ENCODE data around the gene JMY.
"Not testable (repeated sequence)": the region's sequence is repeated elsewhere in the genome, so short reads cannot be mapped to it uniquely, and the experiment has no call there.

Gene JMY

DNA sequence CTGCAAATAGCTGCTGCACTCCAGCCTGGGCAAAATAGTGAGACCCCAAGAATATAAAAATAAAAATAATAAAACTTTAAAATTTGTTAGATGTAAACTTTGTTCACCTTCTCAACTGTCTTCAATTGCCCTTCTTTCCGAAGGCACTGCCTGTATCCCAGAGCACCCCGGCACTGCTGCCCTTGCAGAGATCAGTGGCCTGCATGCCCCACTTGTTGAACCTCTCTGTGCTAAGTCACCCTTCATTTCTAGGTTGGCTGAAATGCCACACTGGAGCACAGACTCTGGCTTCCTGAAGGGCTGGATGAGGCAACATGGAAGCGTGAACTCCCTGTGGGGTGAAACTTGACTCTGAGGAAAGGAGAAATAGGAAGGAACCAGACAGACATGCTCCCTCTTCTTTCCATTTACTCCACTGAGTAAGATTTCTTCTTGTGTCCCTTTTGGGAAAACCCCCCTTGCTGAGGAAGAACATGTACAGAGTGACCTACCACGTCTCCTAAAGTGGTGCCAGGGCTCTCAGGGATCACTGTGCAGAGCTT, 8.4 kb upstream of the JMY start:
- Mint-ChIP-seq H3K27me3 (no peaks in the 10 kb centered on the region), H3K4me3 (no peak overlapping the region), H3K36me3 (peaks cover 2% of the 10 kb centered on the region), H3K27ac (no peak overlapping the region), H3K4me1 (no peaks in the 10 kb centered on the region), H3K9me3 (no peaks in the 10 kb centered on the region)

DNA sequence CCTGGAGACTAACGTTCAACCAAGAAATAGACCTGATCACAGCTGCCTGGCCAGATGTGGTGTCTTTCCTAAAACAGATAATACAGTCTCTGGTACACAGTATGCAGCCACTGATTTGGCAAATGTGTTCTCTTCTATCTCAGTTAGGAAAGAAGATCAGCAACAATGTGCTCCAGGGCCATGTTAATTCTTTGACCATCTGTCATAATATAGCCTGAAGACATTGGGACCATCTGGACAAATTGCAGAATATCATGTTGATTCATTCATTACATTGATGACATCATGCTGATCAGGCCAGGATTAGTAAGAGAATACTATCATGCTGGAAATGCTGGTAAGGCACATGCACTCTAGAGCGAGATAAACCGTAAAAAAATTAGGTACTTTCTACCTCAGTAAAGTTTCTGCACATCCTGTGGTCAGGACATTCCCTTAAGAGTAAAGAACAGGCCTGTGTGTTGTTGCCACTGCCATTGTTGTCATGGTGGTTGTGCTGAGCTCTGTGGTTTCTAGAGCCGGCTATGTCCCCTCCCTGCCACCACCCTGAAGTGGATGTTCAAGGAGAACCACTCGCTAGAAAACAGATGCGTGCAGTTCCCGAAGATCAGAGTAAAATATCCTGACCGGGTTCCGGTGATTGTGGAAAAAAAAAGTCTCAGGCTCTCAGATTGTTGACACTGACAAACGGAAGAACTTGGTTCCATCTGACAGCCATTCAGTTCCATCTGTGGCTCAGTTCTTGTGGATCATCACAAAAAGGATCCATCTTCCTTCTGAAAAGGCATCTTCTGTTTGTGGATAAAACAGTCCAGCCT, 6.4 kb upstream of the JMY start:
- Mint-ChIP-seq H3K36me3 (no peaks in the 10 kb centered on the region), H3K9me3 (no peaks in the 10 kb centered on the region), H3K27ac (no peak overlapping the region), H3K4me1 (no peaks in the 10 kb centered on the region), H3K4me3 (no peak overlapping the region), H3K27me3 (no peaks in the 10 kb centered on the region)

DNA sequence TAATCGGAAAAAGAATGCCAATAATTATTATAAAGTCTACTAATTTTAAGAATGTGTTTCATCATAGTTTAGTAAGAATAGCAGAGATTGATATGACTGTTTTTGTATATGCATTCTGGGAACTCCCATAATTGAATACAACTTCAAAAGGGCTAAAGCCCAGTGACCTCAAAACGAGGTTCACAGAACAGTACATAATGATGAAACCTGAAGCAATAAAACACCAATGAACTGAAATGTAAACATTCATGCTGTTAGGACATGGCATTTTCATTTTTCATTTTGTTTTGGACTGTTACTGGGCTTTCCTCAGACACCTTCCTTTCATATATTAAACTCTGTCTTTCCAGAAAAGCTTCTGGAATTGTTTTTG, 684 bp upstream of the JMY start:
- H3K27ac Mint-ChIP-seq = peak overlapping the region; percentile 97
- peaks cover 17% of the 10 kb centered on the region for H3K4me1 Mint-ChIP-seq
- H3K9me3 Mint-ChIP-seq = no peaks in the 10 kb centered on the region
- H3K27me3 Mint-ChIP-seq = no peaks in the 10 kb centered on the region
- H3K36me3 Mint-ChIP-seq = no peaks in the 10 kb centered on the region
- H3K4me3 Mint-ChIP-seq = peak overlapping the region; percentile 94

DNA sequence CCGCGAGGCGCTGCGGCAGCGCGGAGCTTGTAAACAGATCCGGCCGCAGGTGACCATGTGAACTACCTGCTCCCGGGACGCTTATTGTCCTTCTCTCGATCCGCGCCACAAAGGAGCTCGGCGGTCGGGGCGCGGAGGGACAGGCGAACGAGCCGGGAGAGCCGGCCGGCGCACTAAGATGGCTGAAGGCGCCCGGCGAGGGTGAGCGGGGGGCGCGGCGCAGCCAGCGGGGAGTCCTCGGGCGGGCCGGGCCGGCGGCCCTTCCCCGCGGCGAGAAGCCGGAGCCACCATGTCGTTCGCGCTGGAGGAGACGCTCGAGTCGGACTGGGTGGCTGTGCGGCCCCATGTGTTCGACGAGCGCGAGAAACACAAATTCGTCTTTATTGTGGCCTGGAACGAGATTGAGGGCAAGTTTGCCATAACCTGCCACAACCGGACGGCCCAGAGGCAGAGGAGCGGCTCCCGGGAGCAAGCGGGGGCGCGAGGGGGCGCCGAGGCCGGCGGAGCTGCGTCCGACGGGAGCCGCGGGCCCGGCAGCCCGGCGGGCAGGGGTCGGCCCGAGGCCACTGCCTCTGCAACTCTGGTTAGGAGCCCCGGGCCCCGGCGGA, 535 bp downstream of the JMY start:
- peak overlapping the region; percentile 84 for H3K27ac Mint-ChIP-seq
- H3K9me3 Mint-ChIP-seq = no peaks in the 10 kb centered on the region
- H3K27me3 Mint-ChIP-seq = no peaks in the 10 kb centered on the region
- H3K36me3 Mint-ChIP-seq = peaks cover 2% of the 10 kb centered on the region
- peaks cover 29% of the 10 kb centered on the region for H3K4me1 Mint-ChIP-seq
- H3K4me3 Mint-ChIP-seq = peak overlapping the region; percentile 93

DNA sequence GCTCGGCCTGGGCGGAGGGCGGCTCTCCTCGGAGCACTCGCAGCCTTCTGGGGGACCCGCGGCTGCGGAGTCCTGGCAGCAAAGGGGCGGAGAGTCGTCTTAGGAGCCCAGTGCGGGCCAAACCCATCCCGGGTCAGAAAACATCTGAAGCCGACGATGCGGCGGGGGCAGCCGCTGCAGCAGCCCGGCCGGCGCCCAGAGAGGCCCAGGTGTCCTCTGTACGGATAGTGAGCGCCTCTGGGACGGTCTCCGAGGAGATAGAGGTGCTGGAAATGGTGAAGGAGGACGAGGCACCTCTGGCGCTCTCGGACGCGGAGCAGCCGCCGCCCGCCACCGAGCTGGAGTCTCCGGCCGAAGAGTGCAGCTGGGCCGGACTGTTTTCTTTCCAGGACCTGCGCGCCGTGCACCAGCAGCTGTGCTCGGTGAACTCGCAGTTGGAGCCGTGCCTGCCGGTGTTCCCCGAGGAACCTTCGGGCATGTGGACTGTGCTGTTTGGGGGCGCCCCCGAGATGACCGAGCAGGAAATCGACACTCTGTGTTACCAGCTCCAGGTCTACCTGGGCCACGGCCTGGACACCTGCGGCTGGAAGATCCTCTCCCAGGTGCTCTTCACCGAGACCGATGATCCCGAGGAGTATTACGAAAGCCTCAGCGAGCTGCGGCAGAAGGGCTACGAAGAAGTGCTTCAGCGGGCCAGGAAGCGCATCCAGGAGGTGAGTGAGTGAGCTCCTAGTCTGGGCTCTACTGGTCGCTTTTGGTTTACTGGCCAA, 1.2 kb downstream of the JMY start:
- H3K4me1 Mint-ChIP-seq = peaks cover 36% of the 10 kb centered on the region
- no peaks in the 10 kb centered on the region for H3K9me3 Mint-ChIP-seq
- H3K27me3 Mint-ChIP-seq = no peaks in the 10 kb centered on the region
- peak overlapping the region; percentile 93 for H3K4me3 Mint-ChIP-seq
- H3K36me3 Mint-ChIP-seq = peaks cover 4% of the 10 kb centered on the region
- H3K27ac Mint-ChIP-seq = peak overlapping the region; percentile 82

DNA sequence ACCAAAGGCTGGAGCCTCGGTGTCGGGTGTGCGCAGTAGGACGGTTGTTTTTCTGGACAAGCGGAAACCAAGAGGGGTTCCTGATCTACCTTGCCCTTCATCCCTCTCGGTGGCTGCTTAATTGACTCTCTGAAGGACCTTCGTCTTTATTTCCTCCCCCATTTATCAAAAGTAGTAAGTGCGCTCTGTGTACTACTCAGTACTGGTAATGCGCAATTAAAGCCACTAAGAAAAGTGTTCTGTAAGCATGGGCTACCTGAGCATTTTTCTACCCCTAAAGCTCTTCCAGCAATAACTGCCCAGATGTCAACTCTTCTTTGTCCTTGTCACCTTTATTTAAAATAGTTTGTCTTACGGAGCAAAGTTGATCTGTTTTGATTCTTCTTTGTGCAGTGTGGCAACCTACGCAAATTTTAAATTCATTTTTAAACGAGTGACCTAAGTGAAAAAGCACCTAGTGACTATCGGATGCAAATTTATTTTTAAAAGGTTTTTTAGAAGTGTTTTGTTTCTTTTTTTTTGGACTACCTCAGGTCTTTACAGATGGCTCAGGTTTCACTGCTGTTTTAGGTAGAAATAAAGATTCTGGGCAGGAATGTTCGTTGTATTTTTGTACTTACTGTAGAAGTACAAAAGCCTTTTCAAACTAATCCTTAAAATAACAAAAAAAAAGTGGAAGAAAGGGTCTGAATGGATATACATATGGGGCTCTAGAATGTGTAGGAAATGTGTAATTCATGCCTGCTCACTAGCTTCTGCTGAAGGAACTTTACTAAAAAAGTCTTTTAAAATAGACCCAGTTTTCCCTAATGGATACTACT, 2.0 kb downstream of the JMY start:
- Mint-ChIP-seq H3K27ac (peak overlapping the region; percentile 82), H3K36me3 (peaks cover 4% of the 10 kb centered on the region), H3K27me3 (no peaks in the 10 kb centered on the region), H3K4me1 (peaks cover 44% of the 10 kb centered on the region), H3K9me3 (no peaks in the 10 kb centered on the region), H3K4me3 (peak overlapping the region; percentile 93)

DNA sequence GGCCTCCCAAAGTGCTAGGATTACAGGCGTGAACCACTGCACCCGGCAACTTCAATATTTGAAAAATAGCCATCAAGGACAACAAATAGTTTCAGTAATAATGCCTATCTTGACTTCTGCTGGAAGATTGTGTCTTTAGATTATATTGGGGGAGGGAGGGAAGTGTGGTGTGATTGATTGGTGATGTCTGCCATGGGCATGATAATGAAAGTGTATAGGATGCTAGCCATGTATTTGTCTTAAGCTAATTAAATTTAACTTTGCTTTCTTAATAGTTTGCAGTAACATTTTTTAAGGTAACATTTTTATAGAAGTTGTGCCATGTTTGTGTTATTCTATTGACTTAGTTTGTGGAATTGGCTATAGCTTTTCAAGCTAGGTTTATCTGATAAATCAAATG, 4.6 kb downstream of the JMY start:
- Mint-ChIP-seq H3K4me3 (peak overlapping the region; percentile 79), H3K4me1 (peaks cover 70% of the 10 kb centered on the region)

DNA sequence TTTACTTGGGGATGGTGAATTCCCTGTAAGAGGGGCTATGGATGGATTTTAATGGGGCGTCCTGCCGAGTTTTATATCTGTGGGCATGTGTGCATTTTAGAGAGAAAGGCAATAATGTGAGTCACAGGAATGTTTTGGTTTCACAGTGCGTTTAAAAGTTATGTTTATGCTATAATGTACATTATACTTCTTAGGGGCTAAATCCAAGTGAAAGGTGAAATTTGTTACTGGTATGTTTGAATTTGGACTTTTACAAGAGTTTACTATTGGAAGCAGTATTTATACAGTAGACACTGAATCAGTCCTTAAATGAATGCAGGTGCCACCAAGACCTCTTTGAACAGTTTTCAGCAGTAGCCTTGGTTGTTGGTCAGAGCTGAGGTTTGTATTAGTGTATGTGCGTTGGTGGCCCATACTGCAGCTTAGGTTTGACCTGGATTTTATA, 5.6 kb downstream of the JMY start:
- no peaks in the 10 kb centered on the region for H3K9me3 Mint-ChIP-seq

More for the DNA sequence above, 4.6 kb downstream of the JMY start:
- Mint-ChIP-seq H3K36me3 (peaks cover 4% of the 10 kb centered on the region), H3K27ac (no peak overlapping the region), H3K9me3 (no peaks in the 10 kb centered on the region), H3K27me3 (no peaks in the 10 kb centered on the region)

DNA sequence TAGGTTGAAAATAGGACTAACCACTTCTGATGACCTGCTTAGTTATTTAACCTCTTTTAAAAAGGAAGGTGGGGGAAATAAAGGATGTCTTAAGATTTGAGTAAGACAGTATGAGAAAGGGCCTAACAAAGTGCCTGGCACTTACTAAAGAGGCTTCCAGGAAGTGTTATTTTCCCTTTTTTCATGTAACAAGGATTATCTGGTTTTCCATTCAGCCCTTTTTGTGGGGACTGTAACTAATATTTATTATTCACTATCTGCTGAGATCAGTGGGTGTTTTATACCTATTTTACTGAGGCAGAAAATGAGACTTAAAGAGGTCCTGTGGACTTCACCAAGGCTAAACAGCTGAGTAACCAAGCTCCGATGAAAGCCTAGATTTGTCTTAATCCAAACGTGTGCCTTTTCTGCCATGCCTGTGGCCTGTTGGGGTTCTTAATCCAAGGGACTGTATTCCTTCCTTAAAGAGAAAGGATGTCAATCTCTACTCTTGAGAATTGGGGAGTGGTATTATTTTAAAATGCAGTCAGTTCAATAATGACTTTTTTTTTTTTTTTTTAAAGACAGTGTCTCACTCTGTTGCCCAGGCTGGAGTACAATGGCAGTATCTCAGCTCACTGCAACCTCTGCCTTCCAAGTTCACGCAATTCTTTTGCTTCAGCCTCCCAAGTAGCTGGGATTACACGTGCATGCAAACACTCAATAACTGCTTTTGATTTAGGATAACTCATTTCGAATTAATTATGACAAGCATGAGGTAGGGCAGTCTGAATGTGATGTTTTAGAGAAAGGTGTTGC, 6.5 kb downstream of the JMY start:
- Mint-ChIP-seq H3K36me3 (peaks cover 4% of the 10 kb centered on the region), H3K4me1 (peaks cover 80% of the 10 kb centered on the region), H3K27me3 (no peaks in the 10 kb centered on the region), H3K9me3 (no peaks in the 10 kb centered on the region), H3K27ac (no peak overlapping the region), H3K4me3 (peak overlapping the region; percentile 59)

More for the DNA sequence above, 5.6 kb downstream of the JMY start:
- Mint-ChIP-seq H3K4me1 (peaks cover 80% of the 10 kb centered on the region), H3K27ac (peak overlapping the region; percentile 1), H3K27me3 (no peaks in the 10 kb centered on the region), H3K36me3 (peaks cover 4% of the 10 kb centered on the region), H3K4me3 (peak overlapping the region; percentile 59)

DNA sequence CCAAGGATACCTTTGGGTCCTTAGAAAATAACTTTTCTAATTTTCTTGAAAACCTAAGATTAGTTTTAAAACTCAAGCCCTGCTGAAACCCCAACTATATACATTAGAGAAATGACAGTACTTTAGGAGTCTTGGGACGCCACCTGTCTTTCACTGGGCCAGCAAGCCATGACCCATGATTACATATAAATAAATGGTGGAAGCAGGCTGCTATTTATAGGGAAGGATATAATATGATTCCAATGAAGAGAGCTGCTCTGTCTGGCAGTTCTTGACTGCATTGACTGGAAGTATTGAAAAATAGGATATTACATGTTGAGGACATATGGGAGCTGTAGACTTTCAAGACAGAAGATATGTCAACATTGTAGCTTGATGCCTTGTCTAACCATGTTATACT, 7.3 kb downstream of the JMY start:
- Mint-ChIP-seq H3K9me3 (no peaks in the 10 kb centered on the region), H3K27ac (peak overlapping the region; percentile 17), H3K4me3 (no peak overlapping the region), H3K4me1 (peaks cover 72% of the 10 kb centered on the region), H3K27me3 (no peaks in the 10 kb centered on the region), H3K36me3 (peaks cover 4% of the 10 kb centered on the region)

DNA sequence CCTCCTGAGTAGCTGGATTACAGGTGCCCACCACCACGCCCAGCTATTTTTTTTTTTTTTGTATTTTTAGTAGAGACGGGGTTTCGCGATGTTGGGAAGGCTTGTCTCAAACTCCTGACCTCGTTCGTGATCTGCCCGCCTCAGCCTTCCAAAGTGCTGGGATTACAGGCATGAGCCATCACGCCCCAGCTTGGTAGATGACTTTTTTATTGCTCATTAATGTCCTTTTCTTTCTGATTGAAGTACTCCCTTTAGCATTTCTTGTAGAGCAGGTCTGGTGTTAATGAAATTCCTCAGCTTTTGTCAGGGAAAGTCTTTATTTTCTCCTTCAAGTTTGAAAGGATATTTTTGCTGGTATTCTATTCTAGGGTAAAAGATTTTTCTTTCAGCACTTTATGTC, 18.1 kb downstream of the JMY start:
- not testable (repeated sequence) for H3K27ac Mint-ChIP-seq, H3K27me3 Mint-ChIP-seq, H3K4me3 Mint-ChIP-seq, H3K9me3 Mint-ChIP-seq
- peaks cover 73% of the 10 kb centered on the region for H3K4me1 Mint-ChIP-seq
- H3K36me3 Mint-ChIP-seq = peaks cover 26% of the 10 kb centered on the region

DNA sequence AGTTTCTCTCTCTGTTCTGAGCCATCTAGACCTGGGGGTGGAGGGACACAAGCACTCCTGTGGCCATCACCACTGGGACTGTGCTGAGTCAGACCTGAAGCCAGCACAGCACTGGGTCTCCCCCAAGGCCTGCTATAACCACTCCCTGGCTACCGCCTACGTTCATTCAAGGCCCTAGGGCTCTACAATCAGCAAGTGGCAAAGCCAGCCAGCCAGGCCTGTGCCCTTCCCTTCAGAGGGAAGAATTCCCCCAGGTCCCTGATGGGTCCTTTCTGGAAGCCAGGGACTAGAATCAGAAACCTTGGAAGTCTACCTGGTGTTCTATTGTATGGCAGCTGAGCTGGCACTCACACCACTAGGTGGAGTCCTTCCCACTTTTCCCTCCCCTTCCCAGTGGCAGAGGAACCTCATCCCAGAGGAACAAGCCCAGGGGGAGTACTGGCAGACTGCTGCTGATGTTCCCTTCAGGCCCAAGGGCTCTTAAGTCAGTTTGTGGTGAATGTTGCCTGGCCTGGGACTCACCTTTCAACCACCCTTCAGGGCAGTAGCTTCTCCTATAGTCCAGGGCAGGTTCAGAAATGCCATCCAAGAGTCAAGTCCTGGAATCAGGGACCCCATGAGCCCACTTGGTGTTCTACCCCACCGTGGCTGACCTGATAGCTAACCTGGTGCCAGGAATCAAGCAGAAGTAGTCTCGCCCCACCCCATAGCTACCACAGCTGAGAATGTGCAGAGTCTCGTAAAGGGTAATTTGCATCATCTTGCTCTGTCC, 20.0 kb downstream of the JMY start:
- H3K36me3 Mint-ChIP-seq = peaks cover 26% of the 10 kb centered on the region
- H3K27me3 Mint-ChIP-seq = no peaks in the 10 kb centered on the region
- H3K9me3 Mint-ChIP-seq = no peaks in the 10 kb centered on the region
- H3K4me3 Mint-ChIP-seq = no peak overlapping the region
- H3K27ac Mint-ChIP-seq = no peak overlapping the region
- H3K4me1 Mint-ChIP-seq = peaks cover 55% of the 10 kb centered on the region

DNA sequence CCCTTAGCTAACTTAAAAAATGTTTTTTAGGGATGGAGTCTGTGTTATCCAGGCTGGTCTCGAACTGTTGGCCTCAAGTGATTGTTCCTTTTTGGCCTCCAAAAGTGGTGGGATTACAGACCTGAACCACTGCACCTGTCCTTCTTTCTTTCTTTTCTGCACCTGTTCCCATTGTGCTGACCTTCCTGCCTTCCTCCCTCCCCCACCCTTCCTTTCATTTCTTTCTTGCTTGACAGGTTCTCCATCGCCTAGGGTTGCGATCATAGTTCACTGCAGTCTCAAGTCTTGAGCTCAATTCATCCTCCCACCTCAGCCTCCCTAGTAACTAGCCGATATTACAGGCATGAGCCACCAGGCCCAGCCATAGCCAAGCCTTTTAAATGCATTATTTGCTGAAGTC, 20.6 kb downstream of the JMY start:
- peak overlapping the region; percentile 26 for H3K27ac Mint-ChIP-seq
- peaks cover 51% of the 10 kb centered on the region for H3K4me1 Mint-ChIP-seq
- no peaks in the 10 kb centered on the region for H3K9me3 Mint-ChIP-seq
- peaks cover 26% of the 10 kb centered on the region for H3K36me3 Mint-ChIP-seq
- no peak overlapping the region for H3K4me3 Mint-ChIP-seq
- H3K27me3 Mint-ChIP-seq = no peaks in the 10 kb centered on the region

DNA sequence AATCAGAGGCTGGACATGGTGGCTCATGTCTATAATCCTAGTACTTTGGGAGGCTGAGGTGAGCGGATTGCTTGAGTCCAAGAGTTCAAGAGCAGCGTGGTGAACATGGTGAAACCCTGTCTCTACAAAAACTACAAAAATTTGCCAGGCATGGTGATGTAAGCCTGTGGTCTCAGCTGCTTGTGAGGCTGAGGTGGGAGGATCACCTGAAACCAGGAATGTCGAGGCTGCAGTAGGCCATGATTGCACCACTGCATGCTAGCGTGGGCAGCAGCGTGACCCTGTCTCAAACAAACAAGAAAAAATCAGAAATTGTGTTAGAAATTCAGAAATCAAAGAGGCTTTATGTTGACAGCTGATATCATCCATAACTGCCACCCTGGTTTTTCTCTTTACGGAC, 21.4 kb downstream of the JMY start:
- Mint-ChIP-seq H3K4me1 (peaks cover 54% of the 10 kb centered on the region), H3K4me3 (no peak overlapping the region), H3K27me3 (no peaks in the 10 kb centered on the region), H3K36me3 (peaks cover 21% of the 10 kb centered on the region), H3K27ac (no peak overlapping the region), H3K9me3 (no peaks in the 10 kb centered on the region)

All from activated naive CD4-positive, alpha-beta T cell treated with anti-CD3 and anti-CD28 coated beads, Interleukin-2, amount 50 U/mL, for 24 hours (primary cell).